Bronchial smooth muscle cell (primary cell): ENCODE data around the gene ADORA1. TPM values are rescaled to one million over a fixed set of nuclear protein-coding genes. Genes with fewer than 3 reads are reported as not detected.

Source experiments
- total RNA-seq: library from RNA; depleted of rRNA; stranded (reverse); fragments of >200 nt; gene quantifications from 2 replicates; pipeline ENCODE4 v1.2.1, GENCODE V29; 2014

ADORA1 gene
- 3.2 and 24.5 TPM in 2 replicates for total RNA-seq

DNA sequence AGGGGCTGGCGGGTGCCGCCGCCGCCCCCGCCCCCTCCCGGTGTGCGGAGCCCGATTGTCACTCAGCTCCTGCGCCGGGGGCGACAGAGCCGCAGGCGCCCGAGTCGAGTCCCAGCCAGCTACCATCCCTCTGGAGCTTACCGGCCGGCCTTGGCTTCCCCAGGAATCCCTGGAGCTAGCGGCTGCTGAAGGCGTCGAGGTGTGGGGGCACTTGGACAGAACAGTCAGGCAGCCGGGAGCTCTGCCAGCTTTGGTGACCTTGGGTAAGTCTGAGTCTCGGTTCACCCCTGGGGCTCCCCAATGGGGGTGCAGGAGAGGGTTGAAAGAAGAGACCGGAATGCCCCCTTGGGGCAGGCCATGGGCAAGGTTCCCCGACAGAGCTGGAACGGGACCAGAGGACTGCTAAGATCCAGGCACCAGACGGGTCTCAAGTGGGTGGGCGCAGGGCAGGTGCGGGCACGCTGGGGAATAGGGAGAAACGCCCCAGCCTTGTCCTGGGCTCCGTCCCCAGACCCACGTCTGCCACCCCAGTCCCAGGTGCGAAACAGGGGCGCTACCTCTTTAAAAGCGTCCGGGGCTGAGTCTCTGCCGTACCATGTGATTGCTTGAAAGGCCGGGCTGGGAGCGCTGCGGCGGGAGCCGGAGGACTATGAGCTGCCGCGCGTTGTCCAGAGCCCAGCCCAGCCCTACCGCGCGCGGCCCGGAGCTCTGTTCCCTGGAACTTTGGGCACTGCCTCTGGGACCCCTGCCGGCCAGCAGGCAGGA is at the start of gene ADORA1:
Gene ADORA1, plus strand, starts transcription at position 61 of the 765 bp plus-strand sequence. CDS start 1,116 bp downstream, outside the sequence.

GRCh38 chr1:203085528-203086406 is 41.8 kb upstream of the ADORA1 start, which contains the start of gene MYOG:
Gene MYOG (minus strand): TSS chr1:203086012. CDS start chr1:203085961, 51 bp downstream.

GRCh38 chr1:203175237-203175826 is 47.8 kb downstream of the ADORA1 start, which contains the start of gene MYBPH:
Gene MYBPH (minus strand): TSS chr1:203175826. CDS start chr1:203175755, 71 bp downstream.

DNA sequence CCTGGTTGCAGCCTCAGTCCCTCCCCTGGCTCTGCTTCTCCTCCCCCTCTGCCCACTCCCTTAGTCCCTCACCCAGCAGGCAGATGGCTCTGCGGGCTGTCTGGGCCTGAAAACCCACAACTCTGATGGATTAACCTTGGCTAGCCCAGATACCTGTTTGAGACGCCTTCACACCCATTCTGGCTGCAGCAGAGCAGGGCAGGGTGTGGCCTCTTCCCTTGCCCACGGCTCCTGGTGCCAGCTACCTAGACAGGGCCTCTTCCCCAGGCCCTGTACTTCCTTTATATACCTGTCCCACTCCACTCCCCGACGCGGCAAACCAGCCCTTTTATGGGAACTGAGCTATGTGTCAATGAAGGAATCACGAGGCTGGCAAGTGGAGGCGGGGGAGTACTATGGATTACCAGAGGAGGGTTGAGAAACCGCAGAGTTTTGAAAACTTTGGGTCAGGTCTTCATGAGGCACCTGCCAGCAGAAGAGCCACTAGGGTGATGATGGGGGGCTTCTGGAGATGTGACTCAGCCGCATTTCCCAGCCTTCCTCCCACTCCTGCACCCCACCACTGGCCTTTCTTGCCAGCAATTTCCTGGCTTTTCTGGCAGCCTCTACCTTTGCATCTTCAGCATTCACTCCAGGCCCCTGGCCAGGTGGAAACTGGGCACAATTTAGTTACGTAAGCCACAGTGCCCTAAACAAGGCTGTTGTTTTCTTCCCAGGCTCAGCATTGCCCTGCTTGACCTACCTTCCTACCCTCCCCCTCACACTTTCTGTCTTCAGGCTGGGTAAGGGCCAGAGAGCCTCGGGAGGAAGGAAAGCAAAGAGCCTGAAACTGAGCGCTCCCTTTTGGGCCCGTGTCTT is 59.1 kb downstream of the ADORA1 start, which contains the start of gene CHI3L1:
Gene CHI3L1, minus strand, starts transcription at position 259 of the 858 bp plus-strand sequence. Its CDS starts 81 bp downstream, at position 178.

Other genes with a start within 250 kb of the ADORA1 start
- 3.6 and 4.7 TPM in 2 replicates for gene RABIF, start 238.6 kb upstream of the ADORA1 start, total RNA-seq
- gene KLHL12, start 200.5 kb upstream of the ADORA1 start, total RNA-seq: 32.9 and 34.8 TPM in 2 replicates
- gene ADIPOR1, start 169.4 kb upstream of the ADORA1 start, total RNA-seq: 59.9 and 93.7 TPM in 2 replicates
- gene CYB5R1, start 160.5 kb upstream of the ADORA1 start, total RNA-seq: 38.1 and 43.5 TPM in 2 replicates
- gene TMEM183A, start 120.4 kb upstream of the ADORA1 start, total RNA-seq: 68.1 and 86.4 TPM in 2 replicates
- 5.5 and 9.4 TPM in 2 replicates for gene PPFIA4, start 101.2 kb upstream of the ADORA1 start, total RNA-seq
- gene MYOG, start 41.7 kb upstream of the ADORA1 start, total RNA-seq: 0.09 TPM in 1 of 2 replicates, not detected in the other
- 0.16 and 0.26 TPM in 2 replicates for gene MYBPH, start 48.1 kb downstream of the ADORA1 start, total RNA-seq
- 1.1 and 4.4 TPM in 2 replicates for gene CHI3L1, start 59.0 kb downstream of the ADORA1 start, total RNA-seq
- gene CHIT1, start 101.9 kb downstream of the ADORA1 start, total RNA-seq: not detected in 2 replicates
- 13.4 and 21.8 TPM in 2 replicates for gene BTG2, start 177.8 kb downstream of the ADORA1 start, total RNA-seq
- gene FMOD, start 223.4 kb downstream of the ADORA1 start, total RNA-seq: 3.6 and 20.5 TPM in 2 replicates